KBM-7 (cell line): ENCODE measurements around the gene EHBP1L1.

Source experiments
- DNase-seq: peaks from one replicate; pipeline ENCODE4 v3.0.0-alpha.2; 2015
- in situ Hi-C: fragments of 300-500 bp; cut with MboI; formaldehyde crosslinking; loops from 2 replicates; pipeline ENCODE4 v1.14.3; 2020; ENCODE audit warnings: low sequenced_read_pairs, low pct_unique_long_range_greater_than_20kb, mixed read lengths

EHBP1L1 gene

GRCh38 chr11:65574109-65574810 lies 1.6 kb upstream of the EHBP1L1 start:
- DNase-seq: peak; percentile 98
- in situ Hi-C loops: no loop called here

- in situ Hi-C loops: no loop called here
- peak; percentile 57 for DNase-seq
Observed at GRCh38 chr11:65574811-65575567, 864 bp upstream of the EHBP1L1 start.

- no peak for DNase-seq
- in situ Hi-C loops: no loop called here
Observed at GRCh38 chr11:65576232-65576866, 496 bp downstream of the EHBP1L1 start.

- in situ Hi-C loops: no loop called here
- peak; percentile 36 for DNase-seq
Observed at GRCh38 chr11:65576867-65577755, 1.3 kb downstream of the EHBP1L1 start.

DNA sequence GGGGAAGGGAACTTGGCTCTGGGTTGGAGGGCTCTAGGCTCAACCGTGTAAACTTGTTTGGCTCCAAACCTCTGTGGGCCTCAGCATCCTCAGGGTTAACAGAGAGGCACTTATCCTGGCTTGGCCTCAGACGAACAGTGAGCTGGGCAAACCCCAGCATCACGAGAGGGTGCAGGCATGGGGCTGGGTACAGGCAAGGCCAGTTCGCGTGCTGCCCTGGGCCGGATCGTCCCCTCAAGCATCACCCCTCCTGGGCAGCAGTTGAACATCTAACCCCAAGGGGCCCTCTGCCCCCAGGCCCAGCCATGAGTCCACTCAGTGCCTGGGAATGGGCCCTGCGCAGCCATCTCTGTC lies 1.9 kb downstream of the EHBP1L1 start:
- in situ Hi-C loops: no loop called here
- DNase-seq: no peak

DNA sequence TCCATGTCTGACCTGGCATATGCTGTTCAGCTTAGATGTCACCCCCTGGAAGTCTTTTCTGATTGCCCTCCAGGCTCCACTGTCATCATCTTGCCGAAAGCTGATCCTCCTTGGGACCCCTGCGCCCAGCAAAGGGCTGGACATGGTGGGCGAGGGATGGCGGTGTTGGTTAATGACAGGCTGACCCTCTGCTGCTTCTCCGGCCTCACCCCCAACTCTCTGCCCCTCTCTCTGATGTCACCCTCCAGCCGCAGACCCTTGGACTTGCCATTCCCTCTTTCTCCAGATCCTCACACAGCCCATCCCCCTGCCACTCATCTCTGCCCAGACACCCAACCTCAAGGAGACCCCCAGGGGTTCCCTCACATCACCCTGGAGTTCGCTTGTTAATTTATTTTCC lies 2.3 kb downstream of the EHBP1L1 start:
- DNase-seq: no peak
- in situ Hi-C loops: no loop called here

DNA sequence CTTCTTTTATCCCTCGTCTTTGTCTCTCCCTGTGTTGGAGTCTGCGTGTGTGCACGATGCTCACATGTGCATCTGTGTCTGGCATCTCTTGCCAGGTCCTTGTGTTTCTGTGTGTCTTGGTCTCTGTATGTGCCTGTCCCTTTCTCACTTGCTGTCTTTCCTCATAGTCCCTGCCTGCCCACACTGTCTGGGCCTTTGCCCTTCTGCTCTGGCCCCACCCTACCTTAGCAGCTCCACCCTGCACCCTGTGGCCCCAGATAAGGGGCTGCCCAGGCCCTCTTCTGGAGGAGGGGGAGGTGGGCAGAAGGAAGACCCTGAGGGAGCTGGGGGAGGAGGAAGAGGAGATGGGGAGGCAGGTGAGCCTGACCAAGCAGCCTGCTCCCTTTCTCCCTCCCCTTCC lies 2.8 kb downstream of the EHBP1L1 start:
- no peak for DNase-seq
- in situ Hi-C loops: no loop called here

GRCh38 chr11:65579291-65579690 lies 3.4 kb downstream of the EHBP1L1 start:
- DNase-seq: no peak
- in situ Hi-C loops: no loop called here

- in situ Hi-C loops: no loop called here
- no peak for DNase-seq
Observed at GRCh38 chr11:65580031-65580692, 4.3 kb downstream of the EHBP1L1 start.

DNA sequence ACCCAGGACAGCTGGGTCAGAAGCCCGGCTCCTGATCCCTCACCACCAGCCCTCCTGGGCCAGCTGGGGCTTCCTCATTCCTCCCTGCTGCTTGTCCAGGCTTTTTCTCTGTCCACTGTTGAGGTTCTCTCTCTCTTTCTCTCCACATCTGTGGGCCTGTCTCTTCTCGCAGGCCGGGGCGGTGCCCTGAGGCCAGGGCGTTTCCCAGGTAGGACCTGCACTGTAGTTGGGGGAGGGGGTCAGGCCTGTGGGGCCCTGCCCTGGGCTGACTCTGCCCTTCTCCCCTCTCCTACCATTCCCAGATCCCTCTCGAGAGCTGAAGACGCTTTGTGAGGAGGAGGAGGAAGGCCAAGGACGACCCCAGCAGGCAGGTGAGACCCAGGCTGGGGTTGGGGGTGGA lies 4.9 kb downstream of the EHBP1L1 start:
- in situ Hi-C loops: no loop called here
- no peak for DNase-seq

GRCh38 chr11:65581928-65582327 lies 6.1 kb downstream of the EHBP1L1 start:
- in situ Hi-C loops: no loop called here
- DNase-seq: no peak

DNA sequence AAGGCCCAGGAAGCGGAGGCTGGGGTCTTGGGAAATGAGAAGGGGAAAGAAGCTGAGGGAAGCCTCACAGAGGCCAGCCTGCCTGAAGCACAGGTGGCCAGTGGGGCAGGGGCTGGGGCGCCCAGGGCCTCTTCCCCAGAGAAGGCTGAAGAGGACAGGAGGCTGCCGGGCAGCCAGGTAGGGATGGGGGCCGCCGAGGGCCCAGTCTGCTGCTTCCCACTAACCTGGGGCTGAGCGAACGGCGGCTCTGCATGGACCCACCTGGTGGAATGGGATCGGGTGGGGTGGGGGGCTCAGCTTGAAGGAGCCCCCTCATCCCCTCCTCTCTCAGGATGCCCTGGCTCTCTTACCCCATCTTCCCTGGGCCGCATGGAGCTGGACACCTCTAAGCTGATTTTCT lies 7.7 kb downstream of the EHBP1L1 start:
- in situ Hi-C loops: no loop called here
- DNase-seq: no peak

GRCh38 chr11:65584106-65584505 lies 8.3 kb downstream of the EHBP1L1 start:
- no peak for DNase-seq
- in situ Hi-C loops: no loop called here

- in situ Hi-C loops: no loop called here
- DNase-seq: no peak
Observed at GRCh38 chr11:65584723-65585171, 8.9 kb downstream of the EHBP1L1 start.

DNA sequence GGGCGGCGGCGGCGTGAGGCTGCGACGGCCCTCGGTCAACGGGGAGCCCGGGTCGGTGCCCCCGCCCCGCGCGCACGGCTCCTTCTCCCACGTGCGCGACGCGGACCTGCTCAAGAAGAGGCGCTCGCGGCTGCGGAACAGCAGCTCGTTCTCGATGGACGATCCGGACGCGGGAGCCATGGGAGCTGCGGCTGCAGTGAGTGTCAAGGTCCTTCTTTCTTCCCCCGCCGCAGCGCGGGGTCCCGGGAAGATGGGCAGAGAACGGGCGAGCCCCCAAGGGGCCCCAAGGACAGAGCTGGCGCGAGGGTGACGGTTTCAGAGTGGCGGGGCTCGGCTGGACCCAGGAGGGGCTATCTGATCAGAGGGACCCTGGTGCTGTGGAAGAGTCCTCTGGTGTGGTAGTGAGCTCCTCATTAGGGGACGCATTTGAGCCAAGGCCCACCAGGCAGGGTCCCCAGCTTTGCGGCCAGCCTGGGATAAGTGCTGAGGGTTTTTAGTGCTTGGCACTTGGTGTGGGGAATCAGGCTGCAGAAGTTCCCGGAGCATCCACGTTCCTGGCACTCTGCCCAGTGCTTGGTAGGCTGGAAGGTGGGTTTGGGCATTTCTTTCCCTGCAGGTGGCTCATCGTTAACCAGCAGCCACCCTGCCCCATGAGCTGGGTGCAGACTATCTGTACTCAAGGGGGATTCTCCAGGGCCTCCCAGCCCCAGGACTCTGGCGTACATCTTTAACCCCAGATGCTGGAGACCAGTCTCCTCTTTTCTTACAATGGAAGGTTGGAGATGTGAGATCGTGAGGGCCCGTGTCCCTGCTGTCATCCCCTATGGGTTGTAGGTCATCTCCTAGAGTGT lies 9.8 kb downstream of the EHBP1L1 start:
- in situ Hi-C loops: no loop called here
- DNase-seq: no peak

DNA sequence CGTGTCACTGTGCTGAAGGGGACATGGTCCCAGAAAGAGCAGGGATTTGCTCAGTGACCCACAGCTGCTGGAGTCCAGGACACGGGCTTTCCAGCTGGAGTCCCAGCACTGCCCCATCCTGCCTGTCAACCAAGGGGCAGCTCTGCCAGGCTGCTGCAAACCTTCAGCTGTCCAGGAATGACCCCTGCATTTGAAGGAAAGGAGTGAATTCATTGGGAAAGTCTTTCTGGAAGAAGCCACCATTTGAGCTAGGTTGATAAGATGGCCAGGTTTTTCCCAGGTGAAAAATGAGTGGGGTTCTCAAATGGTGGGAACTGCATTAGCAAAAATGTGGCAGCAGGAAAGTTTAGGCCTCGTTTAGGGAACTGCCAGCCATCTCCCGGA lies 10.4 kb downstream of the EHBP1L1 start:
- in situ Hi-C loops: no loop called here
- DNase-seq: no peak

GRCh38 chr11:65586676-65587075 lies 10.8 kb downstream of the EHBP1L1 start:
- in situ Hi-C loops: no loop called here
- no peak for DNase-seq
